WERI-Rb-1 (cell line): Measurements from ENCODE around the gene TPT1.
"Not testable (repeated sequence)": the region's sequence is repeated elsewhere in the genome, so short reads cannot be mapped to it uniquely, and the experiment has no call there.

Experiments used
- DNase-seq: peaks from one replicate; pipeline ENCODE4 v3.0.0-alpha.2; 2020
- H3K27ac ChIP-seq: fragments of 250-450 bp; sonication (Bioruptor Pico); 2 replicates; pipeline ENCODE4 v1.5.1; 2020; ENCODE audit warnings: mild to moderate bottlenecking, moderate library complexity
- H3K27me3 ChIP-seq: fragments of 250-450 bp; sonication (Bioruptor Pico); 2 replicates; pipeline ENCODE4 v1.5.1; 2021; ENCODE audit warnings: mild to moderate bottlenecking, low read depth, moderate library complexity; ENCODE audit not compliant: insufficient read depth, severe bottlenecking
- H3K36me3 ChIP-seq: fragments of 250-450 bp; sonication (Bioruptor Pico); 2 replicates; pipeline ENCODE4 v1.5.1; 2020; ENCODE audit warnings: mild to moderate bottlenecking, moderate library complexity
- H3K4me3 ChIP-seq: 2 replicates; pipeline ENCODE4 v1.5.1; 2011; ENCODE audit warnings: low read depth, mild to moderate bottlenecking, control low read depth, low read length
- H3K9me3 ChIP-seq: fragments of 250-450 bp; sonication (Bioruptor Pico); 2 replicates; pipeline ENCODE4 v1.5.1; 2021; ENCODE audit warnings: mild to moderate bottlenecking, moderate library complexity; ENCODE audit not compliant: severe bottlenecking
- TF ChIP-seq, protein P1 (sequence below): IDR thresholded peaks from 2 replicates; pipeline ENCODE4 v1.5.1; 2011; ENCODE audit warnings: low read depth, mild to moderate bottlenecking, control low read depth, inconsistent platforms, low read length

Gene TPT1

DNA sequence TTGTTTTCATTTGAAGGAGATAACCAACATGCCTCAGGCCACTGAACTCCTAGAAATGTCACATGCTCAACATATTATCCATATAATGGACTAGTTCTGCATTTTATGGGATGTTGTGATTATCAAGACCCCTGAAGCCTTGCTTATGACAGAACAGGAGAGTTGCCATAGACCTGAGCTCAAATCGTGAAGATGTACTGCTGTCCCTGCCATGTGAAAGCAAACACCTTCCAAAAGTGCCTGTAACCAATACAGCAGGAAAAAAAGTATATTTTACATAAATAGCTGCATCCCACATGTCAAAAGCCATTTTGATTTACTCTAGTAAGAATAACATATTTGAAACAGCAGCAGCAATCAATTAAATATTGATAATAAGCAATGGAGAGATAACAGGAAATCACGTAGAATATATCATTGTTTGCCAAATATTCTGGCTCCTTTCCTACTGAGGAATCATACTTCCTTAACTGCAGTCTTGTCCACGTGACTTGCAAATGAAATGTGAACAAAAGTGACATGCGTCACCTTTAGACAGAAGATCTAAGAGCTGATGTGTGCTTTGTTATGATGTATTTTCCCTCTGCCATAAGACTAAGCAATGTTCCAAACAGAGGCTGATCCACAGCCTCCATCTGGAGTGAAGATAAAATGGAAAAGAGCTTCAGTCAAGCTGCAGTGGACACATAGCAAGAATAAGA is 43.6 kb upstream of the TPT1 start:
- H3K27me3 ChIP-seq: no peaks in the 10 kb centered on the region
- DNase-seq: no peak
- TF ChIP-seq, protein P1, sequence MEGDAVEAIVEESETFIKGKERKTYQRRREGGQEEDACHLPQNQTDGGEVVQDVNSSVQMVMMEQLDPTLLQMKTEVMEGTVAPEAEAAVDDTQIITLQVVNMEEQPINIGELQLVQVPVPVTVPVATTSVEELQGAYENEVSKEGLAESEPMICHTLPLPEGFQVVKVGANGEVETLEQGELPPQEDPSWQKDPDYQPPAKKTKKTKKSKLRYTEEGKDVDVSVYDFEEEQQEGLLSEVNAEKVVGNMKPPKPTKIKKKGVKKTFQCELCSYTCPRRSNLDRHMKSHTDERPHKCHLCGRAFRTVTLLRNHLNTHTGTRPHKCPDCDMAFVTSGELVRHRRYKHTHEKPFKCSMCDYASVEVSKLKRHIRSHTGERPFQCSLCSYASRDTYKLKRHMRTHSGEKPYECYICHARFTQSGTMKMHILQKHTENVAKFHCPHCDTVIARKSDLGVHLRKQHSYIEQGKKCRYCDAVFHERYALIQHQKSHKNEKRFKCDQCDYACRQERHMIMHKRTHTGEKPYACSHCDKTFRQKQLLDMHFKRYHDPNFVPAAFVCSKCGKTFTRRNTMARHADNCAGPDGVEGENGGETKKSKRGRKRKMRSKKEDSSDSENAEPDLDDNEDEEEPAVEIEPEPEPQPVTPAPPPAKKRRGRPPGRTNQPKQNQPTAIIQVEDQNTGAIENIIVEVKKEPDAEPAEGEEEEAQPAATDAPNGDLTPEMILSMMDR: no peak
- no peak overlapping the region for H3K4me3 ChIP-seq
- H3K9me3 ChIP-seq: no peaks in the 10 kb centered on the region
- no peaks in the 10 kb centered on the region for H3K36me3 ChIP-seq
- no peak overlapping the region for H3K27ac ChIP-seq

GRCh38 chr13:45382739-45383138 is 41.8 kb upstream of the TPT1 start:
- H3K36me3 ChIP-seq, H3K4me3 ChIP-seq, H3K9me3 ChIP-seq, DNase-seq, H3K27ac ChIP-seq, H3K27me3 ChIP-seq: not testable (repeated sequence)

DNA sequence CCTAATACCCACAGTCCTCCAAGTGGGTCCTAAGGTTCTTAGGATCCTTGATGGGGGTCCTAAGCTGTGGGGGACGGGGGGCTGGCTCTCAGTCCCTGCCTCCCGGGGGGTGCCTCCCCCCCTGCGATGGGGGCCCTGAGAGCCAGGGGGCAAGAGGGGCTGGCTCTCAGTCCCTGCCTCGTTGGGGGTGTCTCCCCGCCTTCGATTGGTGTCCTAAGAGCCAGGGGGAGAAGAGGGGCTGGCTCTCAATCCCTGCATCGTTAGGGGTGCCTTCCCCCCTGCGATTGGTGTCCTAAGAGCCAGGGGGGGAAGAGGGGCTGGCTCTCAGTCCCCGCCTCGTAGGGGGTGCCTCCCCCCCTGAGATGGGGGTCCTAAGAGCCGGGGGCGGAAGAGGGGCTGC is 40.2 kb upstream of the TPT1 start:
- H3K36me3 ChIP-seq: no peaks in the 10 kb centered on the region
- H3K9me3 ChIP-seq: no peaks in the 10 kb centered on the region
- no peaks in the 10 kb centered on the region for H3K27me3 ChIP-seq
- TF ChIP-seq, protein P1: no peak
- H3K27ac ChIP-seq: no peak overlapping the region
- no peak overlapping the region for H3K4me3 ChIP-seq
- no peak for DNase-seq

DNA sequence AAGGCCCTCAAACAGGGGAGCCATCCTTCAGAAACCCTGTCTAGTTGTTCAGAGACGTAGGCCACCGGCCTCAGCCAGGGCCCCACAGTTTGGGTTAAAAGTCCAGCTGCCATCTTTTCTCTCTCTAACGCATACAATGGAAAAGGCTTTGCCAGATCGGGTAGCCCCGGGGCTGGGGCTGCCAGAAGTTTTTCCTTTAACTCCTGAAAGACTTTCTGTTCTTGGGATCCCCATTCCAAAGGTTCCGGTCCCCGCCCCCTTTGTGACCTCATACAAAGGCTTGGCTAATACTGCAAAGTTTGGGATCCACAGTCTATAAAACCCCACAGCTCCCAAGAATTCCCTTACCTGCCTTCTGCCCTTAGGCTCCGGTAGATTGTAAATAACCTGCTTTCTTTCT is 39.7 kb upstream of the TPT1 start:
- DNase-seq, H3K27me3 ChIP-seq, H3K4me3 ChIP-seq, H3K9me3 ChIP-seq, H3K36me3 ChIP-seq, H3K27ac ChIP-seq: not testable (repeated sequence)

GRCh38 chr13:45379516-45379915 is 38.5 kb upstream of the TPT1 start:
- not testable (repeated sequence) for H3K9me3 ChIP-seq, H3K27me3 ChIP-seq, H3K36me3 ChIP-seq, H3K27ac ChIP-seq, DNase-seq, H3K4me3 ChIP-seq

DNA sequence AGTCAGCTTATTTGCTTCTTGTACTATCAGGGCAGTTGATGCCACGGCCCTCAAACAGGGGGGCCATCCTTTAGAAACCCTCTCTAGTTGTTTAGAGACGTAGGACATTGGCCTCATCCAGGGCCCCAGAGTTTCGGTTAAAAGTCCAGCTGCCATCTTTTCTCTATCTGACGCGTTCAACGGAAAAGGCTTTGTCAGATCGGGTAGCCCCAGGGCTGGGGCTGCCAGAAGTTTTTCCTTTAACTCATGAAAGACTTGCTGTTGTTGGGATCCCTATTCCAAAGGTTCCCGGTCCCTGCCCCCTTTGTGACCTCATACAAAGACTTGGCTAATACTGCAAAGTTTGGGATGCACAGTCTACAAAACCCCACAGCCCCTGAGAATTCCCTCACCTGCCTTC is 37.8 kb upstream of the TPT1 start:
- H3K27ac ChIP-seq, H3K9me3 ChIP-seq, H3K27me3 ChIP-seq, H3K36me3 ChIP-seq, H3K4me3 ChIP-seq, DNase-seq: not testable (repeated sequence)

DNA sequence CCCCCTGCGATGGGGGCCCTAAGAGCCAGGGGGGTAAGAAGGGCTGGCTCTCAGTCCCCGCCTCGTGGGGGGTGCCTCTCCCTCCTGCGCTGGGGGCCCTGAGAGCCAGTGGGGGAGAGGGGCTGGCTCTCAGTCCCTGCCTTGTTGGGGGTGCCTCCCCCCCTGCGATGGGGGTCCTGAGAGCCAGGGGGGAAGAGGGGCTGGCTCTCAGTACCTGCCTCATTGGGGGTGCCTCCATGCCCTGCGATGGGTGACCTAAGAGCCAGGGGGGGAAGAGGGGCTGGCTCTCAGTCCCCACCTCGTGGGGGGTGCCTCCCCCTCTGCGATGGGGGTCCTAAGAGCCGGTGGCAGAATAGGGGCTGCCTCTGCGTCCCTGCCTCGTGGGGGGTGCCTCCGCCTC is 36.3 kb upstream of the TPT1 start:
- H3K27ac ChIP-seq, DNase-seq, H3K4me3 ChIP-seq, H3K9me3 ChIP-seq, H3K27me3 ChIP-seq, H3K36me3 ChIP-seq: not testable (repeated sequence)

DNA sequence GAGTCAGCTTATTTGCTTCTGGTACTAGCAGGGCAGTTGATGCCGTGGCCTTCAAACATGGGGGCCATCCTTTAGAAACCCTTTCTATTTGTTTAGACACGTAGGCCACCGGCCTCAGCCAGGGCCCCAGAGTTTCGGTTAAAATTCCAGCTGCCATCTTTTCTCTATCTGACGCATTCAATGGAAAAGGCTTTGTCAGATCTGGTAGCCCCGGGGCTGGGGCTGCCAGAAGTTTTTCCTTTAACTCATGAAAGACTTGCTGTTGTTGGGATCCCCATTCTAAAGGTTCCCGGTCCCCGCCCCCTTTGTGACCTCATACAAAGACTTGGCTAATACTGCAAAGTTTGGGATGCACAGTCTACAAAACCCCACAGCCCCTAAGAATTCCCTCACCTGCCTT is 35.7 kb upstream of the TPT1 start:
- H3K9me3 ChIP-seq, H3K27me3 ChIP-seq, H3K4me3 ChIP-seq, H3K27ac ChIP-seq, DNase-seq, H3K36me3 ChIP-seq: not testable (repeated sequence)

DNA sequence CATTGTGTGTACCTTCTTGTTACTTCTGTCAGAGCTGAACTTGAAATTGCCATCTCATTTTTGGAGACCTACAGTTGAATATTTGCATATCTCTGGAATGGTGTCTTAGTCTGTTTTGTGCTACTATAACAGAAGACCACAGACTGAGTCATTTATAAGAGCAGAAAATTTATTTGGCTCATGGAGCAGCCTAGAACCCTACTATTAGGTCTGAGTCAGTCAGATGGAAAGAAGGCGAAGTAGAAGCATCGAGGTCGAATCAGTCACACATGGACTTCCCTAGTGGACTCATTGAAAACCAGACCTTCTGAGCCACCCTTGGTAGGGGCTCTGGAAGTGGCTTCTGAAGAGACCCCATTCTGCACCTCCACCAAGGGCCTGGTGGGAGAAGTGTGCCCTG is 33.9 kb upstream of the TPT1 start:
- H3K9me3 ChIP-seq: no peaks in the 10 kb centered on the region
- H3K36me3 ChIP-seq: no peaks in the 10 kb centered on the region
- no peak for DNase-seq
- no peak overlapping the region for H3K4me3 ChIP-seq
- no peak overlapping the region for H3K27ac ChIP-seq
- TF ChIP-seq, protein P1: no peak
- no peaks in the 10 kb centered on the region for H3K27me3 ChIP-seq
